SK-N-MC (cell line): ENCODE results near the gene CPZ.
"Not testable (repeated sequence)": the region's sequence is repeated elsewhere in the genome, so short reads cannot be mapped to it uniquely, and the experiment has no call there.

Experiments used
- DNase-seq: peaks from one replicate; pipeline ENCODE4 v3.0.0-alpha.2; 2011; ENCODE audit warnings: low read depth, low spot score
- H3K27ac ChIP-seq: fragments of 200-600 bp; sonication (generic); 2 replicates; pipeline ENCODE4 v1.5.1; 2016; ENCODE audit warnings: mixed run types
- H3K36me3 ChIP-seq: fragments of 200-600 bp; sonication (generic); 2 replicates; pipeline ENCODE4 v1.6.1; 2017; ENCODE audit warnings: antibody characterized with exemption, low read length, mixed read lengths; ENCODE audit not compliant: insufficient read depth
- H3K4me3 ChIP-seq: fragments of 200-600 bp; sonication (generic); 2 replicates; pipeline ENCODE4 v1.5.1; 2016
- H3K9ac ChIP-seq: fragments of 200-600 bp; sonication (generic); 2 replicates; pipeline ENCODE4 v1.8.0; 2017; ENCODE audit warnings: mixed run types, mixed read lengths; ENCODE audit not compliant: insufficient read length
- H3K9me3 ChIP-seq: fragments of 200-600 bp; sonication (generic); 2 replicates; pipeline ENCODE4 v1.6.1; 2017; ENCODE audit warnings: low read depth, mild to moderate bottlenecking, antibody characterized with exemption, low read length, moderate library complexity, mixed read lengths
- EZH2 ChIP-seq: fragments of 200-600 bp; sonication (generic); IDR thresholded peaks from one replicate; pipeline ENCODE4 v1.6.1; 2017; ENCODE audit warnings: antibody characterized with exemption
- FOXP2 ChIP-seq: optimal IDR thresholded peaks from 2 replicates; pipeline ENCODE3; 2011; ENCODE audit warnings: mild to moderate bottlenecking, moderate library complexity; ENCODE audit not compliant: insufficient read depth; ENCODE audit errors: extremely low read length, control extremely low read depth
- POLR2AphosphoS5 ChIP-seq: IDR thresholded peaks from 2 replicates; pipeline ENCODE4 v1.6.1; 2012; ENCODE audit warnings: mild to moderate bottlenecking, low read depth, low read length, borderline replicate concordance

Gene CPZ

GRCh38 chr4:8560265-8561047 is 32.1 kb upstream of the CPZ start:
- Histone ChIP-seq H3K9ac (no peak overlapping the region), H3K9me3 (no peaks in the 10 kb centered on the region), H3K36me3 (no peaks in the 10 kb centered on the region), H3K27ac (no peak overlapping the region), H3K4me3 (no peak overlapping the region)
- DNase-seq, result no peak
- no peak for TF ChIP-seq EZH2

- Histone ChIP-seq H3K27ac (no peak overlapping the region), H3K9me3 (no peaks in the 10 kb centered on the region), H3K4me3 (no peak overlapping the region), H3K36me3 (no peaks in the 10 kb centered on the region), H3K9ac (no peak overlapping the region)
- TF ChIP-seq POLR2AphosphoS5 (no peak), EZH2 (no peak), FOXP2 (no peak)
- DNase-seq, result no peak
These were observed 28.0 kb upstream of the CPZ start for GRCh38 chr4:8564595-8564994.

GRCh38 chr4:8568068-8568668 is 24.4 kb upstream of the CPZ start:
- Histone ChIP-seq H3K9me3 (no peaks in the 10 kb centered on the region), H3K9ac (no peak overlapping the region), H3K27ac (no peak overlapping the region), H3K4me3 (no peak overlapping the region), H3K36me3 (no peaks in the 10 kb centered on the region)
- no peak for DNase-seq
- no peak for TF ChIP-seq POLR2AphosphoS5
- no peak for TF ChIP-seq EZH2
- no peak for TF ChIP-seq FOXP2

- no peak overlapping the region for H3K4me3 ChIP-seq
- TF ChIP-seq EZH2 (no peak), POLR2AphosphoS5 (no peak), FOXP2 (no peak)
- no peak overlapping the region for H3K27ac ChIP-seq
- no peak for DNase-seq
- H3K9ac ChIP-seq, result no peak overlapping the region
- H3K36me3 ChIP-seq, result no peaks in the 10 kb centered on the region
- H3K9me3 ChIP-seq, result no peaks in the 10 kb centered on the region
These were observed 22.4 kb upstream of the CPZ start for GRCh38 chr4:8570201-8570600.

GRCh38 chr4:8571702-8572685 is 20.6 kb upstream of the CPZ start:
- no peak overlapping the region for H3K27ac ChIP-seq
- no peak for TF ChIP-seq POLR2AphosphoS5
- TF ChIP-seq EZH2, result no peak
- TF ChIP-seq FOXP2, result no peak
- H3K9ac ChIP-seq, result no peak overlapping the region
- H3K9me3 ChIP-seq, result no peaks in the 10 kb centered on the region
- H3K36me3 ChIP-seq, result no peaks in the 10 kb centered on the region
- DNase-seq, result no peak
- H3K4me3 ChIP-seq, result no peak overlapping the region

- Histone ChIP-seq H3K36me3 (no peaks in the 10 kb centered on the region), H3K9ac (no peak overlapping the region), H3K27ac (no peak overlapping the region), H3K4me3 (no peak overlapping the region), H3K9me3 (no peaks in the 10 kb centered on the region)
- no peak for DNase-seq
- TF ChIP-seq POLR2AphosphoS5 (no peak), EZH2 (no peak), FOXP2 (no peak)
These were observed 19.3 kb upstream of the CPZ start for GRCh38 chr4:8573266-8573665.

- H3K4me3 ChIP-seq, result no peak overlapping the region
- H3K9ac ChIP-seq, result no peak overlapping the region
- H3K27ac ChIP-seq, result no peak overlapping the region
- no peaks in the 10 kb centered on the region for H3K9me3 ChIP-seq
- no peaks in the 10 kb centered on the region for H3K36me3 ChIP-seq
- TF ChIP-seq FOXP2 (no peak), EZH2 (no peak), POLR2AphosphoS5 (no peak)
- DNase-seq, result no peak
These were observed 17.7 kb upstream of the CPZ start for GRCh38 chr4:8574796-8575370.

- Histone ChIP-seq H3K9me3 (no peaks in the 10 kb centered on the region), H3K36me3 (no peaks in the 10 kb centered on the region), H3K9ac (no peak overlapping the region), H3K27ac (no peak overlapping the region), H3K4me3 (no peak overlapping the region)
- no peak for DNase-seq
- TF ChIP-seq FOXP2, result no peak
- TF ChIP-seq EZH2, result no peak
- TF ChIP-seq POLR2AphosphoS5, result no peak
These were observed 17.1 kb upstream of the CPZ start for GRCh38 chr4:8575457-8575856.

- DNase-seq, H3K9me3 ChIP-seq, H3K4me3 ChIP-seq, H3K36me3 ChIP-seq, H3K27ac ChIP-seq, H3K9ac ChIP-seq: not testable (repeated sequence)
These were observed 16.0 kb upstream of the CPZ start for GRCh38 chr4:8576591-8576990.
